ENCODE measurements around the gene MOGAT2.
"Not testable (repeated sequence)": the region's sequence is repeated elsewhere in the genome, so short reads cannot be mapped to it uniquely, and the experiment has no call there.

The MOGAT2 gene

DNA sequence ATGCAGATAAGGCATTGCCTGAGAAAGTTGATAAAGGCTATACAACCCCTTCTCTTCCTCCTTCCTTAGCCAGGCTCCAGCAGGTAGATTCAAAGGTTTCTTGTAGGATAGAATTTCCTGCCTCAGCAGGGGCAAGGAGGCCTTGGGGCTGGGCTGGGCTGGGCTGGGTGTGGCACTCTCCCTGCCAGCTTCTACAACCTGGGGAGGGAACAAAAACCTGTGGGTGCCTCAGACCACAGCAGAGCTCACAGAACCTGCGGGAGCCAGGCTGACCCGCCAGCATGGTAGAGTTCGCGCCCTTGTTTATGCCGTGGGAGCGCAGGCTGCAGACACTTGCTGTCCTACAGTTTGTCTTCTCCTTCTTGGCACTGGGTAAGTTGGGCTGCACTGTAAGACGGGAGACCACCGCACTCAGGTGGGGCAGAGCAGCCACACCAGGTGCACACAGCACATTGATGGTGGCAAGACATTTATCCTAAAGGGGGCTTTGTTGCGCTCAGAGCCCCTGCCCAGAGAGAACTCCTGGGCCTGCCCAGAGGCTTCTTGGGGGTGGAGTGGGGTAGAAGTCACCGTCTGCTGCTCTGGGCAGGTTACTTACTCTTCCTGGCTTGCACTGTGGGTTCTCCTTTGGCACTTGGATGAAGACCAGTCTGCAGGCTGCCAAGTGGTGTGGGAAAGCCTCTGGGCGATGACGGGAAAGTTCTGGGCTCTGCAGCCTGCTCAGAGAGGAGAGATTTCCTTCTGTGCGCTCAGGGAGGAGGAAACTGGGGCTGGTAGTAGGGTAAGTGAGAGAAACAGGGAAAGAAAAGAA lies at the start of gene MOGAT2:
MOGAT2 (plus strand) TSS at position 231 of the 811 bp plus-strand sequence; CDS start at position 282, 51 bp downstream.
- Histone ChIP-seq H3K36me3 (ENCODE audit: insufficient read depth, low read depth, low read length) (no peaks in the 10 kb centered on the region), H3K9me3 (ENCODE audit: insufficient read depth, low read depth, low read length) (no peaks in the 10 kb centered on the region), H3K4me1 (ENCODE audit: insufficient read depth, low read length) (no peaks in the 10 kb centered on the region), H3K4me3 (ENCODE audit: low read length) (no peak within 1 kb of the TSS), H3K27me3 (ENCODE audit: insufficient read depth, low read length) (peaks cover 60% of the 10 kb centered on the region), H3K27ac (ENCODE audit: low read length) (no peak within 1 kb of the TSS), H3K9ac (ENCODE audit: low read depth, low read length) (no peak within 1 kb of the TSS)

GRCh38 chr11:75668451-75669297 lies 49.0 kb upstream of the MOGAT2 start, which contains the start of gene MAP6:
Gene MAP6 (minus strand): TSS chr11:75669038. CDS start chr11:75668369, 669 bp downstream.
- peaks cover 86% of the 10 kb centered on the region for H3K27me3 ChIP-seq (ENCODE audit: insufficient read depth, low read length)
- peaks cover 14% of the 10 kb centered on the region; the same call in 1 of the 2 replicates for H3K4me1 ChIP-seq (ENCODE audit: insufficient read depth, low read length)
- H3K4me3 ChIP-seq (ENCODE audit: low read length): peak within 1 kb of the TSS; percentile 64; the same call in 1 of the 2 replicates
- H3K27ac ChIP-seq (ENCODE audit: low read length): no peak within 1 kb of the TSS
- H3K36me3 ChIP-seq (ENCODE audit: insufficient read depth, low read depth, low read length): no peaks in the 10 kb centered on the region
- no peaks in the 10 kb centered on the region for H3K9me3 ChIP-seq (ENCODE audit: insufficient read depth, low read depth, low read length)
- H3K9ac ChIP-seq (ENCODE audit: low read depth, low read length): no peak within 1 kb of the TSS

DNA sequence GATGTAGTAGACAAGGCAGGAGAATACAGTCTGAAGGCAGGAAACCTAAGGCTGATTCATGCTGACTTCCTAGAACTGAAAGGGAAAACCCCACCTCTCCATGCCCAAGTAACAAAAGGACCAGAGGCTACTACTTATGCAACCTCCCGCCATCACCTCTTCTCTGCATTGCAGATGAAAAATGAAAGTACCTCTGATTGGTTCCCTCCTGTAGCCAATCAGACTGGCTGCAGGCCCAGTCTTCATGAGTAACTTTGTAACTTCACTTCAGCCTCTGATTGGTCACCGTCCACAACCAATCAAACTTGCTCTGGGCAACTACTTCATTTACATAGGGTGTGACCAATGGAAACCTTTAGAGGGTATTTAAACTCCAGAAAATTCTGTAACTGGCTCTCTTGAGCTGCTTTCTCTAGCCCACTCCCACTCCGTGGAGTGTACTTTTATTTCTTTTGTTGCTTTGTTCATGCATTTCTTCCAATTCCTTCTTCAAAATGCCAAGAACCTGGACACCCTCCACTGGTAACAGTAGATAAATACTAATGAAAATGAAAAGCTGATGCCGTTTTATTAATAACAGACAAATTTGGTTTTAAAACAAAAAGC lies 43.6 kb upstream of the MOGAT2 start:
- H3K27ac ChIP-seq (ENCODE audit: low read length): no peak overlapping the region
- H3K27me3 ChIP-seq (ENCODE audit: insufficient read depth, low read length): peaks cover 44% of the 10 kb centered on the region
- H3K4me3 ChIP-seq (ENCODE audit: low read length): no peak overlapping the region

DNA sequence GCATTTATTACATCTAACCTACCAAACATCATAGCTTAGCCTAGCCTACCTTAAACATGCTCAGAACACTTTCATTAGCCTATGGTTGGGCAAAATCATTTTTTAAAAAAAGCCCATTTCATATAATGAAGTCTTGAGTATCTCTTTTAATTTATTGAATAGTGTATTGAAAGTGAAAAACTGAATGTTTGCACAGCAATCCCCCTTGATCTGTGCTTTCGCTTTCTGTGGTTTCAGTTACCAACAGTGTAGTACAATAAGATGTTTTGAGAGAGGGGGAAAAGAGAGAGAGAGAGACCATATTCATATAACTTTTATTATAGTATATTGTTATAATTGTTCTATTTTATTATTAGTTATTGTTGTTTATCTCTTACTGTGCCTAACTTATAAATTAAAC lies 40.4 kb upstream of the MOGAT2 start:
- no peak overlapping the region for H3K27ac ChIP-seq (ENCODE audit: low read length)
- no peak overlapping the region for H3K9ac ChIP-seq (ENCODE audit: low read depth, low read length)
- H3K4me3 ChIP-seq (ENCODE audit: low read length): no peak overlapping the region
- H3K27me3 ChIP-seq (ENCODE audit: insufficient read depth, low read length): peaks cover 12% of the 10 kb centered on the region
- no peaks in the 10 kb centered on the region for H3K4me1 ChIP-seq (ENCODE audit: insufficient read depth, low read length)
- H3K36me3 ChIP-seq (ENCODE audit: insufficient read depth, low read depth, low read length): no peaks in the 10 kb centered on the region
- no peaks in the 10 kb centered on the region for H3K9me3 ChIP-seq (ENCODE audit: insufficient read depth, low read depth, low read length)

More for the DNA sequence above, 43.6 kb upstream of the MOGAT2 start:
- no peak overlapping the region for H3K9ac ChIP-seq (ENCODE audit: low read depth, low read length)
- no peaks in the 10 kb centered on the region for H3K36me3 ChIP-seq (ENCODE audit: insufficient read depth, low read depth, low read length)
- no peaks in the 10 kb centered on the region for H3K4me1 ChIP-seq (ENCODE audit: insufficient read depth, low read length)
- H3K9me3 ChIP-seq (ENCODE audit: insufficient read depth, low read depth, low read length): no peaks in the 10 kb centered on the region

DNA sequence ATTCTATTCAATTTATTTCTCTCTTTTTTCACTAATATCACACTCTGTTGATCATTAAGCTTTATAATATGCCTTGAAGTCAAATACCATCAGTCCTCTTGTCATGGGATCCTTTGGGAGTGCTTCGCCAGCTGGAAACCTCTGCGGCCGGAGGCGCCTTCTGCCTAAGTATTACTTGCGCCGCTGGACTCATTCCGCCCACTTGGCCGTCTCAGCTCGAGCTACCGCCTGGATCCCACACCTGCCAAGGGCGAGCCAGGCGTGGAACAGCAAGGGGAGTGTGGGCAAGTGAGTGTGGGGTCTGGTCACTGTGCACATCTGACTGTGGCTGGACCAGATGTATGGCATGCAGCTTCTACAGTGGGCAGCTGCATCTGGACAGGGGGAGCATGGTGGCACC lies 39.7 kb upstream of the MOGAT2 start:
- H3K9ac ChIP-seq (ENCODE audit: low read depth, low read length): no peak overlapping the region
- no peak overlapping the region for H3K4me3 ChIP-seq (ENCODE audit: low read length)
- H3K4me1 ChIP-seq (ENCODE audit: insufficient read depth, low read length): no peaks in the 10 kb centered on the region
- no peaks in the 10 kb centered on the region for H3K9me3 ChIP-seq (ENCODE audit: insufficient read depth, low read depth, low read length)
- peaks cover 9% of the 10 kb centered on the region; the same call in 1 of the 2 replicates for H3K27me3 ChIP-seq (ENCODE audit: insufficient read depth, low read length)
- no peaks in the 10 kb centered on the region for H3K36me3 ChIP-seq (ENCODE audit: insufficient read depth, low read depth, low read length)
- H3K27ac ChIP-seq (ENCODE audit: low read length): no peak overlapping the region

DNA sequence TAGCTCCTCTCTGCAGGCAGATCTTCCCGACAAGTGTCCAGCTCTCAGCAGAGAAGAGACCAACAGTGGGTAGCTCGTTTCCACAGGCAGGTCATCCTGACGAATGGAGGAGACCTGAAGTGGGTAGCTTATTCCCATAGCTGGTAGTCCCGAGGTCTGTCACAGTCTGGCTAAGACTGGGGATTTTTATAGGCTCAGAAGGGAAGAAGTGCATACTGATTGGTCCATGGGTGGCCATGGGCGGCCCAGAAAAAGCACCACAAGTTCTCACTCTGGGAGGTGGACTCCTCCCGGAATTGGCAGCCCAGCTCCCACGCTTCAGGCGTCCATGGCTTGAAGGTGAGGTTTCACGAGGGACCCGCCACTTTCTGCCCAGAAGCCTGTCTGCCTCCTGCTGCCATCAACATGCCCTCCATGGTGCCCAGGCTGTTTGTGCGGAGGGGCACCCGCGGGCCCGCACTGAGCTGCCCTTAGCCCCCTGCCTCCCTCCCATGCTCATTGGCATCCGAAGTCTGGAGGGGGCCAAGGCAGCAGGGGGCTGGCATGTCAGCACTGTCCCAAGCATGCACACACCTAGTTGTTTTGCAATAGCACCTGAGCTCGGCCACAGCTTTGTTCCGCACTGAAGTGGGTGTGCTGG lies 38.9 kb upstream of the MOGAT2 start:
- H3K27me3 ChIP-seq (ENCODE audit: insufficient read depth, low read length): peaks cover 9% of the 10 kb centered on the region; the same call in 1 of the 2 replicates
- H3K27ac ChIP-seq (ENCODE audit: low read length): no peak overlapping the region

GRCh38 chr11:75679566-75679965 lies 38.1 kb upstream of the MOGAT2 start:
- H3K4me3 ChIP-seq (ENCODE audit: low read length): no peak overlapping the region
- H3K36me3 ChIP-seq (ENCODE audit: insufficient read depth, low read depth, low read length): no peaks in the 10 kb centered on the region
- H3K9me3 ChIP-seq (ENCODE audit: insufficient read depth, low read depth, low read length): no peaks in the 10 kb centered on the region
- H3K27ac ChIP-seq (ENCODE audit: low read length): no peak overlapping the region
- H3K4me1 ChIP-seq (ENCODE audit: insufficient read depth, low read length): no peaks in the 10 kb centered on the region
- no peak overlapping the region for H3K9ac ChIP-seq (ENCODE audit: low read depth, low read length)
- peaks cover 16% of the 10 kb centered on the region; the same call in 1 of the 2 replicates for H3K27me3 ChIP-seq (ENCODE audit: insufficient read depth, low read length)

More for the DNA sequence above, 38.9 kb upstream of the MOGAT2 start:
- Histone ChIP-seq H3K9me3 (ENCODE audit: insufficient read depth, low read depth, low read length) (no peaks in the 10 kb centered on the region), H3K9ac (ENCODE audit: low read depth, low read length) (no peak overlapping the region), H3K4me1 (ENCODE audit: insufficient read depth, low read length) (no peaks in the 10 kb centered on the region), H3K4me3 (ENCODE audit: low read length) (no peak overlapping the region), H3K36me3 (ENCODE audit: insufficient read depth, low read depth, low read length) (no peaks in the 10 kb centered on the region)

DNA sequence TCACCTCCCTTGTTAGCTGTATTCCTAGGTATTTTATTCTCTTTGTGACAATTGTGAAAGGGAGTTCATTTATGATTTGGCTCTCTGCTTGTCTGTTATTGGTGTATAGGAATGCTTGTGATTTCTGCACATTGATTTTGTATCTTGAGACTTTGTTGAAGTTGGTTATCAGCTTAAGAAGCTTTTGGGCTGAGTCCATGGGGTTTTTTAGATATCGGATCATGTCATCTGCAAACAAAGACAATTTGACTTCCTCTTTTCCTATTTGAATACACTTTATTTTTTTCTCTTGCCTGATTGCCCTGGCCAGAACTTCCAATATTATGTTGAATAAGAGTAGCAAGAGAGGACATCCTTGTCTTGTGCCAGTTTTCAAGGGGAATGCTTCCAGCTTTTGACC lies 33.8 kb upstream of the MOGAT2 start:
- H3K9ac ChIP-seq (ENCODE audit: low read depth, low read length); H3K27me3 ChIP-seq (ENCODE audit: insufficient read depth, low read length); H3K4me3 ChIP-seq (ENCODE audit: low read length); H3K27ac ChIP-seq (ENCODE audit: low read length); H3K36me3 ChIP-seq (ENCODE audit: insufficient read depth, low read depth, low read length); H3K4me1 ChIP-seq (ENCODE audit: insufficient read depth, low read length); H3K9me3 ChIP-seq (ENCODE audit: insufficient read depth, low read depth, low read length): not testable (repeated sequence)

DNA sequence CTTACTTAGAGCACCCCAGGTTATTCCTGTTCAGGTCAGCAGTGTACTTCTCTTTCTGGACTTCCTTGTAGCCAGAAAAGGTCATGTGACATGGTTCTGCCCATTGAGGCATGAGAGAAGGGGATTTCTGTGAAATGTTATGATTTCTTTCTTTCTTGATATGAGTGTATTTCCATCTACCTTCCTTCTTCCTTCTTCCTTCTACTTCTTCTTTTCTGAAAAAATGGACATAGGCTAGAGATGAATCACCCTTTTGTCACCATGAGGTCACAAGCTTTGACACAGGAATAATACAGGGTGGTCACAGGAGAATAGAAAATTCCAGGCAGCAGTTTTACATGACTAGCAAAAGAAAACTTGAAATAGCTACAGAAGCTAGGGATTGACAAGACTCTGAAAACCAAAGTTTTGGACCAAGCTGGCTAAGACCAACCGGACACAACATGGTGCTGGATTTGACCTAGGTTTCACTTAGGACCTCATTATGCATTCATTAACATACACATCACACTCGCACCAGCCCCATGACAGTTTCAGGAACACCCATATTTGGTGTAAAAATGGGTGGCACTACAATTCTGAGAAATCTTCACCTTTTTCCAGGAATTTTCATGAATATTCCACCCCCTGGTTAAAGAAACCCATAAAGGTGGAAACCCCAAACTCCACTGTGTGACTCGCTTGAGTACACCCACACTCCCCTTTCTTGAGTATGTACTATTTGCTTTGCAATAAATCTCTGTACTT lies 27.6 kb upstream of the MOGAT2 start:
- Histone ChIP-seq H3K27me3 (ENCODE audit: insufficient read depth, low read length) (no peaks in the 10 kb centered on the region), H3K9me3 (ENCODE audit: insufficient read depth, low read depth, low read length) (no peaks in the 10 kb centered on the region), H3K27ac (ENCODE audit: low read length) (no peak overlapping the region), H3K4me3 (ENCODE audit: low read length) (no peak overlapping the region), H3K36me3 (ENCODE audit: insufficient read depth, low read depth, low read length) (no peaks in the 10 kb centered on the region), H3K4me1 (ENCODE audit: insufficient read depth, low read length) (no peaks in the 10 kb centered on the region), H3K9ac (ENCODE audit: low read depth, low read length) (no peak overlapping the region)

DNA sequence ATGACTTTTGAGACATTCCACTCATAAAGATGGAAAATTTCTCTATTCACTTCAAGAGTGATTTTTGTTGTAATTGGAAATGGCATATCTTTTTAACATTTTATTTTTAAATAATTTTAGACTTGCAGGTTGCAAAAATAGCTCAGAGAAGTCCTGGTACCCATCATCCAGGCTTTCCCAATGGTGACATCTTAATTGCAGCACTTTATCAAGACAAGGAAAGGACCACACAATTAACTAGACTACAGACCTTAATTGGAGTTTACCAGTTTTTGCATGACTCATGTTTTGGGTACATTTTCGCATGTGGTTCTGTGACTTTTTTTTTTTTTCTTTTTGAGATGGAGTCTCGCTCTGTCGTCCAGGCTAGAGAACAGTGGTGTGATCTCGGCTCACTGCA lies 25.8 kb upstream of the MOGAT2 start:
- H3K27ac ChIP-seq (ENCODE audit: low read length): no peak overlapping the region
- H3K9ac ChIP-seq (ENCODE audit: low read depth, low read length): no peak overlapping the region
- H3K27me3 ChIP-seq (ENCODE audit: insufficient read depth, low read length): no peaks in the 10 kb centered on the region

More for the DNA sequence above, 25.8 kb upstream of the MOGAT2 start:
- no peaks in the 10 kb centered on the region for H3K4me1 ChIP-seq (ENCODE audit: insufficient read depth, low read length)
- no peak overlapping the region for H3K4me3 ChIP-seq (ENCODE audit: low read length)
- no peaks in the 10 kb centered on the region for H3K9me3 ChIP-seq (ENCODE audit: insufficient read depth, low read depth, low read length)
- no peaks in the 10 kb centered on the region for H3K36me3 ChIP-seq (ENCODE audit: insufficient read depth, low read depth, low read length)
